ENCODE results near the gene MYO7A. TPM values are rescaled to one million over a fixed set of nuclear protein-coding genes. Genes with fewer than 3 reads are reported as not detected.

MYO7A gene
- total RNA-seq, 4 donors from 2014 or later: 2.0 to 18.2 (median 6.6) TPM

- H3K4me3 ChIP-seq: no peak overlapping the region
- no peaks in the 10 kb centered on the region for H3K9me3 ChIP-seq
- TF ChIP-seq POLR2A (IDR thresholded peaks at IDR 0.05): no peak
- TF ChIP-seq, protein P1, sequence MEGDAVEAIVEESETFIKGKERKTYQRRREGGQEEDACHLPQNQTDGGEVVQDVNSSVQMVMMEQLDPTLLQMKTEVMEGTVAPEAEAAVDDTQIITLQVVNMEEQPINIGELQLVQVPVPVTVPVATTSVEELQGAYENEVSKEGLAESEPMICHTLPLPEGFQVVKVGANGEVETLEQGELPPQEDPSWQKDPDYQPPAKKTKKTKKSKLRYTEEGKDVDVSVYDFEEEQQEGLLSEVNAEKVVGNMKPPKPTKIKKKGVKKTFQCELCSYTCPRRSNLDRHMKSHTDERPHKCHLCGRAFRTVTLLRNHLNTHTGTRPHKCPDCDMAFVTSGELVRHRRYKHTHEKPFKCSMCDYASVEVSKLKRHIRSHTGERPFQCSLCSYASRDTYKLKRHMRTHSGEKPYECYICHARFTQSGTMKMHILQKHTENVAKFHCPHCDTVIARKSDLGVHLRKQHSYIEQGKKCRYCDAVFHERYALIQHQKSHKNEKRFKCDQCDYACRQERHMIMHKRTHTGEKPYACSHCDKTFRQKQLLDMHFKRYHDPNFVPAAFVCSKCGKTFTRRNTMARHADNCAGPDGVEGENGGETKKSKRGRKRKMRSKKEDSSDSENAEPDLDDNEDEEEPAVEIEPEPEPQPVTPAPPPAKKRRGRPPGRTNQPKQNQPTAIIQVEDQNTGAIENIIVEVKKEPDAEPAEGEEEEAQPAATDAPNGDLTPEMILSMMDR (IDR thresholded peaks at IDR 0.05): no peak
- H3K27ac ChIP-seq: no peak overlapping the region
- intact Hi-C loops (cut with DNase I; ENCODE audit: low total_unique reads): no loop called here
- no peaks in the 10 kb centered on the region for H3K27me3 ChIP-seq
- no peaks in the 10 kb centered on the region for H3K4me1 ChIP-seq
- H3K36me3 ChIP-seq: no peaks in the 10 kb centered on the region
- DNase-seq: peak in 1 of 2 donors; percentile 10
Measured at GRCh38 chr11:77203901-77204753, 76.1 kb downstream of the MYO7A start.

DNA sequence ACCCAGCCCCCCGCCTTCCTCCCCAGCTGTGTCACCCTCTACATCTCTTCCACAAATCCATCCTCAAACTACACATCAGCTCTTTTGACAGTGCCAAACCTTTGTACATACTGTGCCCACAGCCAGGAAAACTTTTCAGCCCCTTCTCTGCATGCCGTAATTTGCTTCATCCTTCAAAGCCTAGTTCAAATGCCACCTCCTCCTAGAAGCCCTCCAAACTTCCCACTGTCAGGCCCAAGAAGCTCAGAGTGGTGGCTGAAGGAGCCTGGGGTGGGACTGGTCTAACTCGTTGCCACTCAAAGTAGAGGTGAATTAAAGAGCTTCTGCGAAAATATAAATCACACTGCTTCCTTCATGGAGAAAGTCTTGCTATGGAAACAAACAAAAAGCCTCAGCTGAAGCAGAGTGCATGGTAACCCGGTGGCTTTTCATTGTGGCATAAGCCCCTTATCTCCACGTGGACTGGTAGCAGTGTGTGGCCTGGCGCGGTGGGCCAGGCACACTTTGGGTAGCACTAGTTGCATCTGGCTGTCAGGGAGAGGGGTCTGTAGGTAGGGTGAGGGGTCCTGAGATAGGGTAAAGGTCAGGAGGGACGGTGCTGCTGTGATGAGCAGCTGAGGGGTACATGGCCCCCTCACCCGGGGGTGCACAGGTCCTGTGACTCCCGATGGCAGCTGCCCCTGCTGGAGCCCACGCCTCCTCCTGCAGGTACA lies 76.9 kb downstream of the MYO7A start:
- intact Hi-C loops (cut with DNase I; ENCODE audit: low total_unique reads): no loop called here
- TF ChIP-seq POLR2A (IDR thresholded peaks at IDR 0.05): no peak
- TF ChIP-seq, protein P1 (IDR thresholded peaks at IDR 0.05): no peak
- H3K27ac ChIP-seq: no peak overlapping the region
- no peak for DNase-seq
- H3K4me3 ChIP-seq: no peak overlapping the region
- H3K36me3 ChIP-seq: no peaks in the 10 kb centered on the region
- no peaks in the 10 kb centered on the region for H3K9me3 ChIP-seq
- H3K27me3 ChIP-seq: no peaks in the 10 kb centered on the region
- no peaks in the 10 kb centered on the region for H3K4me1 ChIP-seq

DNA sequence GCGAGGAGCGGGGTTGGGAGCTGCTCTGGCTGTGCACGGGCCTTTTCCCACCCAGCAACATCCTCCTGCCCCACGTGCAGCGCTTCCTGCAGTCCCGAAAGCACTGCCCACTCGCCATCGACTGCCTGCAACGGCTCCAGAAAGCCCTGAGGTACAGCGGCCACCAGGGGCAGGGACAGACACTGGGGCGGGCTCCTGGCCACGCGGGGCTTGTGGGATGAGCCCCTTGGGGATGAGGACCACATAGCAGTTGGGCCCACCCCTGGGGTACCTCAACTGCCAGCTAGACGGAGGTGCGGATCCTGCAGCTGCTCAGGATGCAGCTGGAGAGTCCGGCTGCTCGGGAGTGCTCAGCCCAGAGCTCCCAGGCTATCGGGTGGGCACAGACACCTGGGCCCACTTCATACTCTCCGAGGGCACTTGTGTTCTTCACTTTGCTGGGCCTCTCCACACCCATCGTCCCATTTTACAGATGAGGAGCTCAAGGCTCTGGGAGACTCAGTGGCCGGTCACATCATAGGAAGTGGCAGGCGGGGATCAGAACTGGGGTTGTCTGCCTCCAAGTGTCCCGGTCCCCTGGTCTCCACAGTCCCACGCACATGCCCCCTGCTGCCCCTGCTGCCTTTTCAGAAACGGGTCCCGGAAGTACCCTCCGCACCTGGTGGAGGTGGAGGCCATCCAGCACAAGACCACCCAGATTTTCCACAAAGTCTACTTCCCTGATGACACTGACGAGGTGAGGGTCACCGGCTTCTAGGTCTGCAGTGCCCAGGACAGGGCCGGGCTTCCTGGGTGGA lies 77.6 kb downstream of the MYO7A start:
- no peaks in the 10 kb centered on the region for H3K36me3 ChIP-seq
- no peaks in the 10 kb centered on the region for H3K4me1 ChIP-seq
- no peak overlapping the region for H3K27ac ChIP-seq
- no peaks in the 10 kb centered on the region for H3K9me3 ChIP-seq
- no peak for TF ChIP-seq POLR2A (IDR thresholded peaks at IDR 0.05)
- TF ChIP-seq, protein P1 (IDR thresholded peaks at IDR 0.05): no peak
- H3K4me3 ChIP-seq: no peak overlapping the region
- intact Hi-C loops (cut with DNase I; ENCODE audit: low total_unique reads): no loop called here
- DNase-seq: peak in 1 of 2 donors; percentile 10
- H3K27me3 ChIP-seq: no peaks in the 10 kb centered on the region

DNA sequence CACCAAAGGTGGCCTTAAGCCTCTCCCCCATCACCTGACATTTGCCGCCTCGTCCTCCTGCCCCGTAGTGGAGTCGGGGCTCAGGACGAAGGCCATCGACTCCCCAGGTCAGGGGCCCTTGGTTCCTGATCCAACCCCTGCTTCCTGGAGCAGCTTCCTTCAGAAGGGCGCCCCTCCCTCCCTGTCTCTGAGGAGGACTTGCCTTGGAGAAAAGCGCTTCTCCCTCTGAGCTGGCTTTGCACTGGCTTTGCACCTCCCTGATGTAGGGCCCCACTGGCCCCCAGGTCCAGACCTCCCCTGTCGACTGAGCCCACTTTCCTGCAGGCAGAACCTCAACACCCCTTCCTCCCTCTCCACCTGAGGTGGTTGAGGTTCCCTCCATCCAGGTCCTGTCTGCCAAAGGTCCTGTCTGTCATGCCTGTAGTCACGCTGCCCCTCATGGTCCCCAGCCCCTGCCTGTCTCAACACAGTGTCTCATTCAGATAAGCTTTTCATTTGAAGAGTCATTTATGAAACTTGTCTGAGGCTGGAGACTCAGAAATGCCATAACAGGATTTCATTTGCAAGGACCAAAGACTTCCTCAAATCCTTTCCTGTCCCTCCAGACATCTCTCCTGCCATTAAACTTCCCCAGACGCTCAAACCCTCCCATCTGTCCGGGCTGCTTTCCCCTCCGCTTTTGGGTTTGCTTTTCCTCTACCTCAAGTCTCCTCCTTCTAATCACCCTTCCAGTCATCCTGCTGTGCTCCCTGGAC lies 78.4 kb downstream of the MYO7A start:
- intact Hi-C loops (cut with DNase I; ENCODE audit: low total_unique reads): no loop called here
- TF ChIP-seq POLR2A (IDR thresholded peaks at IDR 0.05): no peak
- TF ChIP-seq, protein P1 (IDR thresholded peaks at IDR 0.05): no peak
- Histone ChIP-seq H3K4me3 (no peak overlapping the region), H3K4me1 (no peaks in the 10 kb centered on the region), H3K27ac (no peak overlapping the region), H3K36me3 (no peaks in the 10 kb centered on the region), H3K9me3 (no peaks in the 10 kb centered on the region), H3K27me3 (no peaks in the 10 kb centered on the region)
- no peak for DNase-seq
